Astrocyte (in vitro differentiated cells and primary cell): Measurements from ENCODE around the gene TMBIM1. TPM values are rescaled to one million over a fixed set of nuclear protein-coding genes. Genes with fewer than 3 reads are reported as not detected.
A peak's percentile ranks its signal among the peaks of the same experiment; 100 is the strongest.

ENCODE experiments used
- DNase-seq: peaks from one replicate; pipeline ENCODE4 v3.0.0-alpha.2; 2010; ENCODE audit warnings: low read depth
- FAIRE-seq: peaks from 2 replicates; lab custom pipeline; 2011; peaks lifted over from hg19 to GRCh38; lab: Jason Lieb, UNC
- H2AFZ ChIP-seq: 2 replicates; pipeline ENCODE4 v1.6.0; 2012; ENCODE audit warnings: low read depth, low read length, inconsistent platforms
- H3K27ac ChIP-seq: 2 replicates; pipeline ENCODE4 v1.5.1; 2011; ENCODE audit warnings: low read depth, low read length, inconsistent platforms
- H3K27me3 ChIP-seq: 2 replicates; pipeline ENCODE4 v1.6.0; 2011; ENCODE audit warnings: low read length, inconsistent platforms; ENCODE audit not compliant: insufficient read depth
- H3K36me3 ChIP-seq: 2 replicates; pipeline ENCODE4 v1.5.1; 2011; ENCODE audit warnings: low read length, inconsistent platforms; ENCODE audit not compliant: insufficient read depth
- H3K4me1 ChIP-seq: 2 replicates; pipeline ENCODE4 v1.5.1; 2011; ENCODE audit warnings: low read length, inconsistent platforms; ENCODE audit not compliant: insufficient read depth
- H3K4me2 ChIP-seq: 2 replicates; pipeline ENCODE4 v1.6.0; 2012; ENCODE audit warnings: low read length, inconsistent platforms
- H3K4me3 ChIP-seq: 2 replicates; pipeline ENCODE4 v1.5.1; 2011; ENCODE audit warnings: low read depth, mild to moderate bottlenecking, low read length, inconsistent platforms; ENCODE audit not compliant: insufficient read depth
- H3K79me2 ChIP-seq: 2 replicates; pipeline ENCODE4 v1.6.0; 2012; ENCODE audit warnings: mild to moderate bottlenecking, low read length, inconsistent platforms; ENCODE audit not compliant: insufficient read depth
- H3K9ac ChIP-seq: 2 replicates; pipeline ENCODE4 v1.6.0; 2012; ENCODE audit warnings: mild to moderate bottlenecking, low read length, inconsistent platforms
- H3K9me3 ChIP-seq: 2 replicates; pipeline ENCODE4 v1.5.1; 2012; ENCODE audit warnings: low read depth, mild to moderate bottlenecking, low read length, inconsistent platforms; ENCODE audit not compliant: insufficient read depth
- H4K20me1 ChIP-seq: 2 replicates; pipeline ENCODE4 v1.6.0; 2012; ENCODE audit warnings: low read length, inconsistent platforms; ENCODE audit not compliant: insufficient read depth
- H3K27ac Mint-ChIP-seq: one replicate; pipeline ENCODE4 v1.8.0; 2021; ENCODE audit warnings: mild to moderate bottlenecking, mixed read lengths; ENCODE audit not compliant: unreplicated experiment
- H3K27me3 Mint-ChIP-seq: one replicate; pipeline ENCODE4 v1.8.0; 2021; ENCODE audit warnings: low read depth, mixed read lengths; ENCODE audit not compliant: unreplicated experiment
- H3K36me3 Mint-ChIP-seq: one replicate; pipeline ENCODE4 v1.8.0; 2021; ENCODE audit warnings: low read depth, mixed read lengths; ENCODE audit not compliant: unreplicated experiment
- H3K4me1 Mint-ChIP-seq: one replicate; pipeline ENCODE4 v1.8.0; 2021; ENCODE audit warnings: low read depth, mixed read lengths; ENCODE audit not compliant: unreplicated experiment
- H3K4me3 Mint-ChIP-seq: one replicate; pipeline ENCODE4 v1.8.0; 2021; ENCODE audit warnings: mild to moderate bottlenecking, moderate library complexity, mixed read lengths; ENCODE audit not compliant: unreplicated experiment
- H3K9me3 Mint-ChIP-seq: one replicate; pipeline ENCODE4 v1.8.0; 2021; ENCODE audit warnings: mild to moderate bottlenecking, mixed read lengths; ENCODE audit not compliant: unreplicated experiment
- EZH2 ChIP-seq: IDR thresholded peaks from 2 replicates; pipeline ENCODE4 v1.6.1; 2012; ENCODE audit warnings: mild to moderate bottlenecking, low read length, inconsistent platforms; ENCODE audit not compliant: insufficient read depth
- total RNA-seq: library from RNA; stranded (reverse); gene quantifications from 2 replicates; pipeline ENCODE4 v1.2.1, GENCODE V29; 2021
- TF ChIP-seq, protein P1 (sequence below): IDR thresholded peaks from 2 replicates; pipeline ENCODE4 v1.5.1; 2011; ENCODE audit warnings: low read depth, mild to moderate bottlenecking, inconsistent platforms, low read length, moderate library complexity; ENCODE audit not compliant: insufficient read depth

TMBIM1 gene
- total RNA-seq, 1 donor from 2014 or later = 37.2 TPM

DNA sequence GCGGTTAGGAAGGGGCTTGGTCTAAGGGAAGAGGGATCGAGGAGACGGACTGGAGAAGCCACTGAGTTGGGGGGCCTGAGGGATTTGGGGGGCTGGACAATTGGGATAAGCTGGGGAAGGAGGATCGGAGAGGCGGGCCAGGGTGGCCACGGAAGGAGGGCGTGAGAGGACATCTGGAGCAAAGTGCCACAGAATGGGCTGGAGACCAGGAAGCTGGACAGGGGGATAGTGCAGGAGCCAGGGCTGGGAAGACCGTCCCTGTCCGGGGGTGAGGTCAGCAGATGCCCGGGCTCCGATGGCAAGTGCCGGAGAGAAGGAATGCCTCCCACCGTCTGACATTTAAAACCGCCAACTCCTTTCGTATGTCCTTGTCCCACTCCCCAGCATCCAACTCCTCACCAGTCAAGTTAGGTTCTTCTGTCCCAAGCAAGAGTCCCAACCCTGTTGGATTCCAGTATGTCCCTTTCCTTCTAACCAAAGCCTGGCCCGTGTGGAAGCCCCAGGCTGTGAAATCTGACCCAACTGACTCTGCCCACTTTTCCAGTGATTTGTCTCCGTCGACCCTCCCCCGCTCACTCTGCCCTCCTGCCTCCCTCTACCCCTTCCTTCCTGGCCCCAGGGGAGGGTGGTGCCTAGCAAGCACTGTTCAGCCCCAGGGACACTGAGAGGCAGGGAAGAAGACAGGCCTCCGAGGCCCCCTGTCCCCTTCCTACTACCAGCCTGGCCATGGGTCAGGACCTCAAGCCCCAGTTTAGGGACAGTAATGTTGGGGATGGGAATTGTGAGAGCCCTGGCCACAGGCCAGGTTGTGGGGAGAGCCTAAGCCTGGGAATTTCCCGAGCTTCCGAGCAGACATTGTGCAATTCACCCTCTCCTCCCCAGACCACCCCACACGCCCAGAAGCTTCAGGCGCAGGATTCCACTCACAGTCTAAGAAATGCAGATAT lies 31.5 kb upstream of the TMBIM1 start:
- DNase-seq = peak; percentile 32
- Mint-ChIP-seq H3K27ac (peak overlapping the region; percentile 85), H3K4me3 (peak overlapping the region; percentile 92), H3K9me3 (no peaks in the 10 kb centered on the region), H3K4me1 (peaks cover 20% of the 10 kb centered on the region), H3K36me3 (peaks cover 3% of the 10 kb centered on the region), H3K27me3 (peaks cover 13% of the 10 kb centered on the region)
- peak overlapping the region; percentile 68 for H3K9ac ChIP-seq
- no peak overlapping the region for H3K27ac ChIP-seq
- no peaks in the 10 kb centered on the region for H3K9me3 ChIP-seq
- peak overlapping the region; percentile 59 for H3K4me3 ChIP-seq
- H4K20me1 ChIP-seq = peaks cover 3% of the 10 kb centered on the region
- no peaks in the 10 kb centered on the region for H3K79me2 ChIP-seq
- H3K27me3 ChIP-seq = no peaks in the 10 kb centered on the region
- peak overlapping the region; percentile 91 for H2AFZ ChIP-seq
- peaks cover 18% of the 10 kb centered on the region for H3K4me1 ChIP-seq
- no peak for FAIRE-seq
- peak overlapping the region; percentile 95 for H3K4me2 ChIP-seq
- TF ChIP-seq EZH2 = no peak
- TF ChIP-seq, protein P1, sequence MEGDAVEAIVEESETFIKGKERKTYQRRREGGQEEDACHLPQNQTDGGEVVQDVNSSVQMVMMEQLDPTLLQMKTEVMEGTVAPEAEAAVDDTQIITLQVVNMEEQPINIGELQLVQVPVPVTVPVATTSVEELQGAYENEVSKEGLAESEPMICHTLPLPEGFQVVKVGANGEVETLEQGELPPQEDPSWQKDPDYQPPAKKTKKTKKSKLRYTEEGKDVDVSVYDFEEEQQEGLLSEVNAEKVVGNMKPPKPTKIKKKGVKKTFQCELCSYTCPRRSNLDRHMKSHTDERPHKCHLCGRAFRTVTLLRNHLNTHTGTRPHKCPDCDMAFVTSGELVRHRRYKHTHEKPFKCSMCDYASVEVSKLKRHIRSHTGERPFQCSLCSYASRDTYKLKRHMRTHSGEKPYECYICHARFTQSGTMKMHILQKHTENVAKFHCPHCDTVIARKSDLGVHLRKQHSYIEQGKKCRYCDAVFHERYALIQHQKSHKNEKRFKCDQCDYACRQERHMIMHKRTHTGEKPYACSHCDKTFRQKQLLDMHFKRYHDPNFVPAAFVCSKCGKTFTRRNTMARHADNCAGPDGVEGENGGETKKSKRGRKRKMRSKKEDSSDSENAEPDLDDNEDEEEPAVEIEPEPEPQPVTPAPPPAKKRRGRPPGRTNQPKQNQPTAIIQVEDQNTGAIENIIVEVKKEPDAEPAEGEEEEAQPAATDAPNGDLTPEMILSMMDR = no peak
- no peaks in the 10 kb centered on the region for H3K36me3 ChIP-seq

DNA sequence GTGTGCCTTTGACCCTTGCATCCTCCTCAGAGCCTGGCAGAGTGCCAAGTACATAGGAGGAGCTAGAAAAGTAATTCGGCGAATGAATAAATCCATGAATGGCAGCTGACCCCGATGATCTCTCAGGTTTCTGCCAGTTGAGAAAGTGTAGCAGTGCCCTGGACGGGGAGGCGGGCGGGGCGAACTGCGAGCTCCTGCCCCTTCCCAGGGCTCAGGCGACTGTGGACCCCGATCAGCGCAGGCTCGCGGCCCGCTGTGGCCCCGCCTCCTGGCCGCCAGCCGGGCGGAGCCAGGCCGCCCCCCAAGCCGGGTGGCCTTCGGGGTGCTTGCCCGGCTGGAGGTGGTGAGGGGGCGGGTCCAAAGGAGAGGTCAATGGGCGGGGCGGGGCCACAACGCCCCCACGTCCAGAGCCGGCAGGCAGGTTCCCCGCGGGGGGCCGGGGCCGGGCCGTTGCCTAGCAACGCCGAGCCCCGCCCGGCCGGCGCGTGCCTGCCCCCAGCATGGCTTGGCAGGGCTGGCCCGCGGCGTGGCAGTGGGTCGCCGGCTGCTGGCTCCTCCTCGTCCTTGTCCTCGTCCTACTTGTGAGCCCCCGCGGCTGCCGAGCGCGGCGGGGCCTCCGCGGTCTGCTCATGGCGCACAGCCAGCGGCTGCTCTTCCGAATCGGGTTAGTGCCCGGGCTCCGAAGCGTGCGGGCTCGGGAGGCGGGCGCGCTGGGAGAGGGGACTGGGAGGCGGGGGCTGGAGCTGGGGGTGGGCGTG lies 30.6 kb upstream of the TMBIM1 start:
- Histone ChIP-seq H2AFZ (peak overlapping the region; percentile 91), H3K27ac (no peak overlapping the region), H3K79me2 (no peaks in the 10 kb centered on the region), H3K4me2 (peak overlapping the region; percentile 95), H3K27me3 (no peaks in the 10 kb centered on the region), H3K4me3 (peak overlapping the region; percentile 59), H3K4me1 (peaks cover 18% of the 10 kb centered on the region), H3K9me3 (no peaks in the 10 kb centered on the region), H3K36me3 (no peaks in the 10 kb centered on the region), H3K9ac (peak overlapping the region; percentile 69), H4K20me1 (peaks cover 3% of the 10 kb centered on the region)
- DNase-seq (peak; percentile 46), FAIRE-seq (no peak)
- H3K9me3 Mint-ChIP-seq = no peaks in the 10 kb centered on the region
- peaks cover 20% of the 10 kb centered on the region for H3K4me1 Mint-ChIP-seq
- peaks cover 3% of the 10 kb centered on the region for H3K36me3 Mint-ChIP-seq
- TF ChIP-seq EZH2 = no peak
- TF ChIP-seq, protein P1 = no peak
- peak overlapping the region; percentile 92 for H3K4me3 Mint-ChIP-seq
- peaks cover 9% of the 10 kb centered on the region for H3K27me3 Mint-ChIP-seq
- H3K27ac Mint-ChIP-seq = peak overlapping the region; percentile 53
